HG03045 (cell line): ENCODE data around the gene C2CD5.

Experiments used
- ATAC-seq: cut with Tn5 transposase; IDR thresholded peaks from one replicate; pipeline ENCODE4 v1.9.1; 2021; ENCODE audit warnings: mild to moderate bottlenecking, moderate library complexity; ENCODE audit not compliant: unreplicated experiment

Gene C2CD5

GRCh38 chr12:22431693-22432251, 112.6 kb downstream of the C2CD5 start:
- ATAC-seq = no peak

- ATAC-seq = no peak
These were observed 127.5 kb downstream of the C2CD5 start for GRCh38 chr12:22416801-22417200.

GRCh38 chr12:22415342-22416309, 128.7 kb downstream of the C2CD5 start:
- no peak for ATAC-seq

GRCh38 chr12:22414742-22415141, 129.6 kb downstream of the C2CD5 start:
- ATAC-seq = no peak

GRCh38 chr12:22413592-22413991, 130.8 kb downstream of the C2CD5 start:
- no peak for ATAC-seq

- ATAC-seq = no peak
These were observed 131.8 kb downstream of the C2CD5 start for GRCh38 chr12:22412581-22412980.

- ATAC-seq = no peak
These were observed 133.9 kb downstream of the C2CD5 start for GRCh38 chr12:22410486-22410885.

GRCh38 chr12:22409377-22410164, 134.8 kb downstream of the C2CD5 start:
- peak; percentile 95 for ATAC-seq

GRCh38 chr12:22408610-22409376, 135.5 kb downstream of the C2CD5 start:
- ATAC-seq = no peak

GRCh38 chr12:22407397-22407796, 136.9 kb downstream of the C2CD5 start:
- ATAC-seq = no peak

- ATAC-seq = no peak
These were observed 137.7 kb downstream of the C2CD5 start for GRCh38 chr12:22406627-22407026.

- no peak for ATAC-seq
These were observed 144.7 kb downstream of the C2CD5 start for GRCh38 chr12:22399464-22400180.
